Activated CD4-positive, alpha-beta T cell treated with anti-CD3 and anti-CD28 coated beads, Interleukin-2, amount 50 U/mL, for 1 hour (primary cell): Measurements from ENCODE around the gene MRPL27.

Experiments
- DNase-seq: peaks from one replicate; pipeline ENCODE4 v3.0.0-alpha.2; 2020

The MRPL27 gene

DNA sequence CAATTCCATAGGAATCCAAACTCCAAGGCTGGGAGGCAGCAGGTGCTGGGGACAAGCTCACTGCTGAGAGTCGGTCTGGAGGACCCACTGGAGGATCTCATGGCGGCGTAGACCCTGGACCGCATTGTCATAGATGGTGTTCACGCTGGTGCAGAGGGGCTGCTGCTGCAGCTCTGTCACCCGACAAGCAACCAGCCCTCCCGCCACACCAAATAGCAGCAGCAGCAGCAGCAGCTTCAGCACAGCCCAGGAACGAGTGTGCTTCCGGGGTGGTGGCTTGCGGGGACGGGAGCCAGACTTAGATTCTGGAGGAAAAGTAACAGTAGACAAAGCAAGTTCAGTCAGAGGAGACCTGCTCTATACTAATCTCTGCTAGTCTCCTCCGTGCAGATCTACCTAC, 9.9 kb upstream of the MRPL27 start:
- DNase-seq, result no peak

DNA sequence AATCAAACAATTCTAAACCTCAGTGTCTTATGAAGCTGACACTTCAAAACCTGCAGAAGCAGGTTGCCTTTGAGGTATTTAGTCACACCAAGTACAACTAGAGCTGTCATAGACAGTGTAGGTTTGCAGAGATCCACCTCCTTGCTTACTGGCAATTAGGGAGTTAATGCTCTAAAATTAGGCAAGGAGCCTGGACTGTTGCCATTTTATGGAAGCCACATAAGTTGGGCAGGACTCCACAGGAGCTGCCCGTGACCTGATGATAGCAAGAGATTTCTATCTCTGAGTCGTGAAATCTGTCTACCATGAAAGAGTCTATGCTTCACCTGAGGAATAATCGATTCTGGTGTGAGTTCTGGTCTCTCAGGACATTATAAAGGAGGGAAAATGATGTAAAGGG, 8.9 kb upstream of the MRPL27 start:
- no peak for DNase-seq

- no peak for DNase-seq
Measured at GRCh38 chr17:50381260-50381815, 8.4 kb upstream of the MRPL27 start.

- DNase-seq, result no peak
Measured at GRCh38 chr17:50380369-50381259, 7.6 kb upstream of the MRPL27 start.

GRCh38 chr17:50379351-50380132, 6.6 kb upstream of the MRPL27 start:
- no peak for DNase-seq

DNA sequence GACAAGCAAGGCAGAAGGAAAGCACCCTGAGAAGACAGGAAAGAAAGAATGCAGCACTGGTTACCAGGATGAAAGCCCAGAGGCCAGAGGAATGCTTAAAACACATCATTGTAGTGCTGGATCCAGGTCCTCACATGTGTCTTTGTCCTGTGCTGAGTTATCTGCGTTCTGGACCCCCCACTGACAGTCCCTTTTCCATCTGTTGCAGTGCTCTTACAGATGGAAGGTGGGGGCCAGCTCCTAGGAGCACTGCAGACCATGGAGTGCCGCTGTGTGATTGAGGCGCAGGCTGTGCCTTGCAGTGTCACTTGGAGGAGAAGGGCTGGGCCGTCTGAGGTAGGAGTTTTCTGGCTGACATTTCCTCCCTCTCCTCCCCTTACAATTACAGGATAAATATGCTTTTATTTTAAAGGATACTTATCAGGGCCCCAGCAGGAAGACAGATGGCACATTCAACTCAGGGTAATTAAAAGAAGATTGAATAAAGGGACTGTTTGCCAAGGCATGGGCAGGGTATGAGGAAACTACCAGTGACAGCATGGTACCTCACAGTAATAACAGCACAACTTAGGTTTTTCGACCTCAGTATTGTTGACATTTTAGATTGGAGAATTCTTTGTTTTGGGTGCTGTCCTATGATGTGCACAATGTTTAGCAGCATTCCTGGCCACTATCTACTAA, 3.0 kb upstream of the MRPL27 start:
- no peak for DNase-seq

- no peak for DNase-seq
Measured at GRCh38 chr17:50373705-50374104, 721 bp upstream of the MRPL27 start.

DNA sequence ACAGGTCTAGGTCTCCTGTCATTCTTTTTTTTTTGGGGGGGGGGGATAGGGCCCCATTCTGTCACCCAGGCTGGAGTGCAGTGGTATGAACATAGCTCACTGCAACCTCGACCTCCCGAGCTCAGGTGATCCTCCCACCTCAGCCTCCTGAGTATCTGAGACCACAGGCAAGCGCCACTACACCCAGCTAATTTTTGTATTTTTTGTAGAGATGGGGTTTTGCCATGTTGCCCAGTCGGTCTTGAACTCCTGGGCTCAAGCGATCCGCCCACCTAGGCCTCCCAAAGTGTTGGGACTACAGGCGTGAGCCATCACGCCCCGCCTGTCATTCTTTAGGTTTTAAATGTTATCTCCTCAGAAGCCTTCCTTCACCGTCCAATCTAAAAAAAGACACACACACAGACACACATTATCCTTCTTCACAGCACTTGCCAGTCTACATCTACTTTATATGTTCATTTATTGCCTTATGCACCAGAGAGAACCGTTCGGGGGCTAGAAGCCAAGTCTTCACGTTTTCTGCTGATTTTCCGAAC, 694 bp downstream of the MRPL27 start:
- DNase-seq, result no peak

- DNase-seq, result no peak
Measured at GRCh38 chr17:50371526-50371925, 1.5 kb downstream of the MRPL27 start.

- DNase-seq, result no peak
Measured at GRCh38 chr17:50370052-50370451, 2.9 kb downstream of the MRPL27 start.

GRCh38 chr17:50367401-50367800, 5.6 kb downstream of the MRPL27 start:
- no peak for DNase-seq

DNA sequence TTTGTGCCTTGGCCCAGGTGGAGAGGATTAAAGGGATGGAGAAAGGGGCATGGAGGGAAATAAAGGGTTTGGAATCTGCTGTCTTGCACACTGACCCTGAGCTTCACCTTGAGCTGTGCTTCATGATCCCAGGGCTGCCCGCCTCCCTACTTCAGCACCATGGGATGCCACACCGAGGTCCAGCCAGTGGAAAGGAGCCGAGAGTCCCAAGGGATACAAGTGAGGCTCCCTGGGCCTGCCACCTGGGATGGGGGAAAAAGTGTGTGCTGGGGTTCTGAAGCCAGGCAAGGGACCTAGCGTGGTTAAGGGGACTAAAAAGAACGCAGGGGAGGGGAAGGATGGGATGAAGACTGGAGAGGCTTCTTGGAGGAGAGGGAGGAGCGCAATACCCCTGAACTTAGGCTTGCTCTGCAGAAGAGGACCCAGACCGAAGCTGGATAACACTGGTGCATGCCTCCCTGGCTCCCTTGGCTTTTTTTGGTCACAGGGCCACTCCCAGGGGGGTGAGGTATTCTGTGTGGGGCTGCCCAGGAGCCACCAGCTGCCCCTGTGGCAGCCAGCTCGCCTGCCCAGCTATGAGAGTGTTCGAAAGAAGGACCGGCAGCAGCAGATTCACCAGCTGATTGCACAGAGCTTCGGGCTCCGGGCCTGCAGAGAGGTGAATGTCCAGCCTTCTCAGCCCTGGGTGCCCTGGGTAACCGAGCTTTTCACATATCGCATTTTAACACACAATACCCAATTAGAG, 7.2 kb downstream of the MRPL27 start:
- DNase-seq, result no peak

GRCh38 chr17:50365165-50365564, 7.8 kb downstream of the MRPL27 start:
- no peak for DNase-seq

DNA sequence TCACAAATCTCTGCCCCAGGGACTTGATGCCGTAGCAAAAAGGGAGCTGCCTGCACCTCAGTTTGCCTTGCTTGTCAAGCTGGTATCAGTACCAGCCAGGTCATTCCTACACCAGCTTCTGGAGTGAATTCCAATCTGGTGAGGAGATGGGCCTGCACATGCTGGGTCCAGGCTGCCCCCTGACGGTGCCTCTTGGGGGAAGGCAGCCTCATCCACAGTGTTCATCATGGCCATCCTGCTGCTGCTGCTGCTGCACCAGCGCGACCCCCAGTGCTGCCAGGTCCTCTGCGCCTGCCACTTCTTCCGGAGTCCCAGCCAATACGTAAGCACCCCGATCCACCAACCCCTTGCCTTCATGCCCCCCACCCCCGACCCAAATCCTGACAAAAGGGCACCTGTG, 8.3 kb downstream of the MRPL27 start:
- no peak for DNase-seq

DNA sequence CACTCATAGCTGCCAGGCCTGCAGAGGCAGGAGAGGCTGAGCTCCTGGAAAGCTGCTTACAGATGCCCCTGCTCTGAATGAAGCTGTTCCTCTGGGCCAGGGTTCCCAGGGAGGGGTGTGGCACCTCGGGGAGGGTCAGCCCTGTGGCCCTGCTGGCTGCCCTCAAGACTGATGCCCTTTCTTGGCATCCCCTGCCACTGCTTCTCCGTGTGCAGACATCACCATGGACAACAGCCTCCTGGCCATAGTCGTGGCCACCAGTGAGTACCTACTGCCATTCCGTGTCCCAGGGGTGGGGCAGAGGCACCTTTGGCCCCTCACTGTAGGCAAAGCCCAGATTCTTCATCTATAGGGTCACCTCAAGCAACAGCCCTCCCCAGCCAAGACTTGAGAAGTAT, 8.9 kb downstream of the MRPL27 start:
- no peak for DNase-seq

- no peak for DNase-seq
Measured at GRCh38 chr17:50363217-50364060, 9.5 kb downstream of the MRPL27 start.

GRCh38 chr17:50362661-50363060, 10.3 kb downstream of the MRPL27 start:
- no peak for DNase-seq

DNA sequence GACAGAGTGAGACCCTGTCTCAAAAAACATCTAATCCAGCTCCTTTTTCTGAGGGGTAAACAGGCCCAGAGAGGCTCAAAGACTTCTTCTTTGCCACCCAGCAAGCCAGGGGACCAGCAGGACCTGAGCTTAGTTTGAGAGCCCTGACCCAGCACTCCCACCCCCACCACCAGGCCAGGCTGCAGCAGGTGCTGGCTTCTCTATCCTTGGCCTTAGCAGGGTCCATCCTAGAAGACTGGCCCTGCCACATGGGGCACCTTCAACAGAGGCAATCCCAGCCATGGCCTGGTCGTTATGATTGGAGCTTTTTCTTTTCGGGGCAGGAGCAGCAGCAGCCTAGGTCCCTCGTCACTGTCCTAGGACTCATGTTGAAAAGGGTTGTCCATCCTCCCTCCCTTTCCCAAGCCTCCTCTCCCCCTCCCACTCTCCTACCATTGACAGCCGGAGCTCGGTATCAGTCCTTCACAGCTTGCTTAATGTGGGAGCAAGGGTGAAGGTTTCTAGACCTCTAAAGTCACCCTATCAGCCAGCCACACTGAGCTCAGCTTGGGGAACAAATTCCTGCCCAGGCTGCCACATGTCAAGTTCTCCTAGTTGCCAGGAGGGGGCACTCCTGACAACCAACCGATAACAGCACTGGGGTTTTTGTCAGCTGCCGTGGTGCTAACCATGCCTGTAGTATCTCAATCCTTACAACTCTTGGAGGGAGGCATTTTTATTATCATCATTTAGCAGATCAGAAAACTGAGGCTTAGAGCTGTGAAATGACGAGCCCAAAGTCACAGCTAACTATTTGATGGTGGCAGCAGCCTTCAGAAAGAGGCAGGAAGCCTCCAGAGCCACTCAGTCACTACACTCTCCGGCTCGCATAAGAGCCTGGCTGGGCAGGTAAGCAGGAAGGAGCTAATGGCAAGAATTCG, 11.2 kb downstream of the MRPL27 start:
- peak; percentile 51 for DNase-seq

- DNase-seq, result no peak
Measured at GRCh38 chr17:50360486-50361115, 12.4 kb downstream of the MRPL27 start.
